ENCODE data around the gene BEND2.

GRCh38 chrX:18146009-18146408 is 74.7 kb downstream of the BEND2 start:
- no peak for TF ChIP-seq CTCF (IDR thresholded peaks at IDR 0.05)
- TF ChIP-seq EP300 (IDR thresholded peaks at IDR 0.05): no peak
